PC-9 (cell line): ENCODE data around the gene CD48. TPM values are rescaled to one million over a fixed set of nuclear protein-coding genes. Genes with fewer than 3 reads are reported as not detected.

Experiments used
- BruUV-seq: library from RNA; stranded (reverse); fragments of 400-500 nt; replicated peaks from 2 replicates; lab custom pipeline; 2021; lab: Mats Ljungman, UMichigan
- CTCF ChIA-PET: fragments of 300-600 bp; sonication (Branson Sonifier 250); formaldehyde crosslinking; loops from one replicate; lab custom pipeline; 2022; ENCODE audit warnings: antibody characterized with exemption; lab: Charles Lee
- POLR2A ChIA-PET: fragments of 300-600 bp; sonication (Branson Sonifier 250); formaldehyde crosslinking; loops from one replicate; lab custom pipeline; 2022; ENCODE audit warnings: antibody characterized with exemption; ENCODE audit not compliant: unreplicated experiment; lab: Charles Lee
- DNase-seq, 2 experiments: peaks; one replicate each; pipeline versions ENCODE4 v3.0.0 to v3.0.0-alpha.2; 2015 to 2022; ENCODE audit warnings: mixed read lengths in 1 of 2
- H2AFZ ChIP-seq: fragments of 200-600 bp; sonication (generic); 2 replicates; pipeline ENCODE4 v1.8.1; 2017; ENCODE audit warnings: antibody characterized with exemption
- H3F3A ChIP-seq: fragments of 200-600 bp; sonication (generic); 2 replicates; pipeline ENCODE4 v1.8.1; 2017; ENCODE audit warnings: antibody characterized with exemption, mild to moderate bottlenecking, low read depth; ENCODE audit not compliant: insufficient read depth
- H3K27ac ChIP-seq: fragments of 200-600 bp; sonication (generic); 2 replicates; pipeline ENCODE4 v1.6.1; 2016; ENCODE audit warnings: mixed run types
- H3K27me3 ChIP-seq: fragments of 200-600 bp; sonication (generic); 2 replicates; pipeline ENCODE4 v1.6.1; 2016; ENCODE audit warnings: low read depth, mixed run types; ENCODE audit not compliant: insufficient read depth
- H3K36me3 ChIP-seq: fragments of 200-600 bp; sonication (generic); 2 replicates; pipeline ENCODE4 v1.6.1; 2016; ENCODE audit warnings: low read depth, mixed run types
- H3K4me1 ChIP-seq: fragments of 200-600 bp; sonication (generic); replicated peaks from 2 replicates; pipeline ENCODE4 v1.6.1; 2016; ENCODE audit warnings: mixed run types; ENCODE audit not compliant: insufficient read depth
- H3K4me2 ChIP-seq: fragments of 200-600 bp; sonication (generic); 2 replicates; pipeline ENCODE4 v1.6.1; 2017; ENCODE audit warnings: mixed run types
- H3K4me3 ChIP-seq: fragments of 200-600 bp; sonication (generic); 2 replicates; pipeline ENCODE4 v1.6.1; 2016; ENCODE audit warnings: mixed run types
- H3K79me2 ChIP-seq: fragments of 200-600 bp; sonication (generic); 2 replicates; pipeline ENCODE4 v1.6.1; 2017; ENCODE audit warnings: low read depth, mixed run types
- H3K9me2 ChIP-seq: fragments of 200-600 bp; sonication (generic); 2 replicates; pipeline ENCODE4 v1.8.1; 2017; ENCODE audit warnings: mild to moderate bottlenecking; ENCODE audit not compliant: insufficient read depth
- H3K9me3 ChIP-seq: fragments of 200-600 bp; sonication (generic); 2 replicates; pipeline ENCODE4 v1.8.1; 2016; ENCODE audit warnings: low read depth; ENCODE audit not compliant: insufficient read depth
- H4K20me1 ChIP-seq: fragments of 200-600 bp; sonication (generic); 2 replicates; pipeline ENCODE4 v1.8.1; 2017; ENCODE audit not compliant: insufficient read depth
- EZH2 ChIP-seq: fragments of 200-600 bp; sonication (generic); IDR thresholded peaks from 2 replicates; pipeline ENCODE4 v1.8.0; 2017; ENCODE audit warnings: antibody characterized with exemption, low read depth
- intact Hi-C: fragments of 100-400 bp; cut with micrococcal nuclease; formaldehyde crosslinking; loops from one replicate; pipeline ENCODE4 v1.10.0; 2022; ENCODE audit not compliant: unreplicated experiment
- total RNA-seq: library from RNA; stranded (reverse); gene quantifications from 2 replicates; pipeline ENCODE4 v1.2.3, GENCODE V29; 2021
- TF ChIP-seq, protein P1 (sequence below): fragments of 200-600 bp; sonication (generic); conservative IDR thresholded peaks from 2 replicates; pipeline ENCODE4 v1.6.1; 2017; ENCODE audit warnings: mixed run types, antibody characterized with exemption, mild to moderate bottlenecking, moderate library complexity

Gene CD48
- total RNA-seq, 1 experiment from 2014 or later, result not detected

DNA sequence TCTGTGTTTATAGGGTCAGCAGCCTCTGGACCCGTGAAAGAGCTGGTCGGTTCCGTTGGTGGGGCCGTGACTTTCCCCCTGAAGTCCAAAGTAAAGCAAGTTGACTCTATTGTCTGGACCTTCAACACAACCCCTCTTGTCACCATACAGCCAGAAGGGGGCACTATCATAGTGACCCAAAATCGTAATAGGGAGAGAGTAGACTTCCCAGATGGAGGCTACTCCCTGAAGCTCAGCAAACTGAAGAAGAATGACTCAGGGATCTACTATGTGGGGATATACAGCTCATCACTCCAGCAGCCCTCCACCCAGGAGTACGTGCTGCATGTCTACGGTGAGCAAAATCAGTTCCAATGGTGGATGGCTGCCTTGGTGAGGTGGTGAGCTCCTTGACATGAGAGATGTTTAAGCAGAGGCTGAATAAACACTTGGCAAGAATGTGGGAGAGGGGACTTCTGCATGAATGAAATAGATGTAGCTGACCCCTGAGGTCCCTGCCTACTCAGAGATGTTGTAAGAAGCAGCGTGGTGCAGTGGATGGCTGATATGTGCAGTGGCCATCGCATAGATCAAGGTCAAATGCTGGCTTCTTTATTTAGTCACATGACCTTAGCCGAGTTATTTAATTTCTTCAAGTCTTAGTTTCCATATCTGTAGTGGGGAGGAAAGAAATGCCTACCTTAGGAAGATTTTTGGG is 36.7 kb upstream of the CD48 start:
- Histone ChIP-seq H3K36me3 (no peaks in the 10 kb centered on the region), H3K9me2 (no peaks in the 10 kb centered on the region), H3K4me2 (0 out of 2 replicates have a peak overlapping the region, but pooled peaks have one; percentile 14), H3K27me3 (peaks cover 26% of the 10 kb centered on the region), H4K20me1 (no peaks in the 10 kb centered on the region), H3K9me3 (0 out of 2 replicates have a peak, but pooled peaks cover 2% of the 10 kb centered on the region), H3K4me3 (no peak overlapping the region), H3F3A (peaks cover 6% of the 10 kb centered on the region; the same call in 1 of the 2 replicates), H3K4me1 (peaks cover 22% of the 10 kb centered on the region), H3K27ac (no peak overlapping the region), H3K79me2 (no peaks in the 10 kb centered on the region), H2AFZ (no peak overlapping the region; the same call in 1 of the 2 replicates)
- CTCF ChIA-PET, result interaction anchor here (0.6 to 1.1 kb wide), 4 partner anchors 9 to 47 kb away, joined by 3 to 4 read pairs (median 4); partner anchors contain the start of gene SLAMF7
- no TSS peak for BruUV-seq
- no peak for TF ChIP-seq EZH2
- TF ChIP-seq, protein P1, sequence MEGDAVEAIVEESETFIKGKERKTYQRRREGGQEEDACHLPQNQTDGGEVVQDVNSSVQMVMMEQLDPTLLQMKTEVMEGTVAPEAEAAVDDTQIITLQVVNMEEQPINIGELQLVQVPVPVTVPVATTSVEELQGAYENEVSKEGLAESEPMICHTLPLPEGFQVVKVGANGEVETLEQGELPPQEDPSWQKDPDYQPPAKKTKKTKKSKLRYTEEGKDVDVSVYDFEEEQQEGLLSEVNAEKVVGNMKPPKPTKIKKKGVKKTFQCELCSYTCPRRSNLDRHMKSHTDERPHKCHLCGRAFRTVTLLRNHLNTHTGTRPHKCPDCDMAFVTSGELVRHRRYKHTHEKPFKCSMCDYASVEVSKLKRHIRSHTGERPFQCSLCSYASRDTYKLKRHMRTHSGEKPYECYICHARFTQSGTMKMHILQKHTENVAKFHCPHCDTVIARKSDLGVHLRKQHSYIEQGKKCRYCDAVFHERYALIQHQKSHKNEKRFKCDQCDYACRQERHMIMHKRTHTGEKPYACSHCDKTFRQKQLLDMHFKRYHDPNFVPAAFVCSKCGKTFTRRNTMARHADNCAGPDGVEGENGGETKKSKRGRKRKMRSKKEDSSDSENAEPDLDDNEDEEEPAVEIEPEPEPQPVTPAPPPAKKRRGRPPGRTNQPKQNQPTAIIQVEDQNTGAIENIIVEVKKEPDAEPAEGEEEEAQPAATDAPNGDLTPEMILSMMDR, result peak; percentile 40; the same call in 1 of the 2 replicates
- POLR2A ChIA-PET, result interaction anchor here (0.5 to 0.7 kb wide), 3 partner anchors 33 to 89 kb away, joined by 3 to 5 read pairs (median 3); no protein-coding TSS in a partner anchor
- DNase-seq, result peak; percentile 19 to 43
- intact Hi-C loops, result loop anchor here (1.0 to 2.0 kb wide), 3 partner anchors 32 to 82 kb away; no protein-coding TSS in a partner anchor

GRCh38 chr1:160747717-160748116 is 36.1 kb upstream of the CD48 start:
- H3K9me3 ChIP-seq, result 0 out of 2 replicates have a peak, but pooled peaks cover 2% of the 10 kb centered on the region
- no peaks in the 10 kb centered on the region for H3K9me2 ChIP-seq
- intact Hi-C loops, result loop anchor here (1.0 to 2.0 kb wide), 4 partner anchors 20 to 83 kb away; no protein-coding TSS in a partner anchor
- H3K4me3 ChIP-seq, result no peak overlapping the region
- peaks cover 22% of the 10 kb centered on the region for H3K4me1 ChIP-seq
- no peaks in the 10 kb centered on the region for H3K36me3 ChIP-seq
- DNase-seq, result no peak
- peaks cover 19% of the 10 kb centered on the region for H3K27me3 ChIP-seq
- no peaks in the 10 kb centered on the region for H3K79me2 ChIP-seq
- no peak for TF ChIP-seq EZH2
- TF ChIP-seq, protein P1, result no peak
- no peak overlapping the region for H2AFZ ChIP-seq
- H4K20me1 ChIP-seq, result no peaks in the 10 kb centered on the region
- BruUV-seq, result no TSS peak
- ChIA-PET POLR2A (interaction anchor here (0.5 kb wide), 1 partner anchor 78 kb away, joined by 5 read pairs; no protein-coding TSS in a partner anchor), CTCF (interaction anchor here (0.6 to 1.1 kb wide), 4 partner anchors 9 to 47 kb away, joined by 3 to 4 read pairs (median 4); partner anchors contain the start of gene SLAMF7)
- no peak overlapping the region for H3K4me2 ChIP-seq
- no peak overlapping the region for H3K27ac ChIP-seq
- peaks cover 6% of the 10 kb centered on the region; the same call in 1 of the 2 replicates for H3F3A ChIP-seq

DNA sequence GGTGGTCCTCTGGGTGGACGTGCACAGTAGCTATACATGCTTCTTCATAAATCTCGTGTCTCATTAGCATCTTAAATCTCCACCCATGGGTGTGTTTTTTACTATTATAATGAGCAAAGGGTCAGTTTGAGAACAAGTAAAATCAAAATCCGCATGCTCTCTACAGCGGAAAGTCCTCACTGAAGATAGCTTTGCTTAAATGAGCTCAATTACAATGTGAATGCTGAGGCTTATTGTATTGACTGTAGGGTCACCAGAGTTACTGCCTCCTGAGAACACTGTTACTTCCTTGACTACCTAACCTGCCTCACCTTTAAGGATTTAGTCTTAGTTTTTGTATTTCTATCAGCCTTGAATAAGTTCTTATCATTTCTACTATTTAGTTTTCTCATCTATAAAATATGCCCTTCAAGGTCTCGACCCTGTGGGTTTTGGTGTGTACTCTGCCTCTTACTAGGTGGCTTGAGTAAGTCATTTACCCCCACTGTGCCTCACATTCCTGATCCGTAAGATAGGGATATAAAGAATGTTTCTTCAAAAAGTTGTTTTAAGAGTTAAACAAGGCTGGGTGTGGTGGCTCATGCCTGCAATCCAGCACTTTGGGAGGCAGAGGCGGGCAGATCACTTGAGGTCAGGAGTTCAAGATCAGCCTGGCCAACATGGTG is 35.3 kb upstream of the CD48 start:
- no peaks in the 10 kb centered on the region for H3K79me2 ChIP-seq
- H2AFZ ChIP-seq, result no peak overlapping the region
- peaks cover 12% of the 10 kb centered on the region; the same call in 1 of the 2 replicates for H3K27me3 ChIP-seq
- TF ChIP-seq EZH2, result no peak
- TF ChIP-seq, protein P1, result no peak
- ChIA-PET CTCF (no interaction called here), POLR2A (interaction anchor here (0.5 kb wide), 2 partner anchors 35 to 70 kb away, joined by 3 read pairs; no protein-coding TSS in a partner anchor)
- no TSS peak for BruUV-seq
- no peak overlapping the region for H3K4me2 ChIP-seq
- H4K20me1 ChIP-seq, result no peaks in the 10 kb centered on the region
- H3K4me1 ChIP-seq, result peaks cover 22% of the 10 kb centered on the region
- no peaks in the 10 kb centered on the region for H3K36me3 ChIP-seq
- H3K4me3 ChIP-seq, result no peak overlapping the region
- peak; percentile 44 to 62 for DNase-seq
- no peak overlapping the region for H3K27ac ChIP-seq
- intact Hi-C loops, result loop anchor here (1.0 kb wide), 1 partner anchor 20 kb away; no protein-coding TSS in a partner anchor
- peaks cover 6% of the 10 kb centered on the region; the same call in 1 of the 2 replicates for H3F3A ChIP-seq
- 0 out of 2 replicates have a peak, but pooled peaks cover 2% of the 10 kb centered on the region for H3K9me3 ChIP-seq
- no peaks in the 10 kb centered on the region for H3K9me2 ChIP-seq
